HL-60 (cell line): Measurements from ENCODE around the gene EMC9.

Experiments
- CTCF ChIP-seq: IDR thresholded peaks from one replicate; pipeline ENCODE4 v1.5.1; 2011; ENCODE audit warnings: low read length, control low read depth, inconsistent platforms; ENCODE audit not compliant: insufficient read depth
- GABPA ChIP-seq: IDR thresholded peaks from 2 replicates; pipeline ENCODE4 v1.6.1; 2012; ENCODE audit warnings: low read depth
- POLR2AphosphoS5 ChIP-seq: IDR thresholded peaks from 2 replicates; pipeline ENCODE4 v1.6.1; 2012; ENCODE audit warnings: low read depth
- REST ChIP-seq: IDR thresholded peaks from 2 replicates; pipeline ENCODE4 v1.6.1; 2012; ENCODE audit warnings: low read depth; ENCODE audit not compliant: insufficient replicate concordance
- SPI1 ChIP-seq: IDR thresholded peaks from 2 replicates; pipeline ENCODE4 v1.6.1; 2012; ENCODE audit warnings: low read depth, mild to moderate bottlenecking, borderline replicate concordance

- TF ChIP-seq CTCF = no peak
- no peak for TF ChIP-seq GABPA
- TF ChIP-seq SPI1 = no peak
- no peak; the same call in 1 of the 2 replicates for TF ChIP-seq POLR2AphosphoS5
- TF ChIP-seq REST = no peak
These were observed 35.8 kb upstream of the EMC9 start for GRCh38 chr14:24177041-24177825.
